OCI-LY7 (cell line): Measurements from ENCODE around the gene CEP63. TPM values are rescaled to one million over a fixed set of nuclear protein-coding genes. Genes with fewer than 3 reads are reported as not detected.

Experiments used
- BruUV-seq: library from RNA; stranded (reverse); fragments of 400-500 nt; replicated peaks from 2 replicates; lab custom pipeline; 2021; lab: Mats Ljungman, UMichigan
- CTCF ChIA-PET: fragments of 300-600 bp; sonication (Branson Sonifier 250); formaldehyde crosslinking; loops from one replicate; lab custom pipeline; 2022; ENCODE audit warnings: antibody characterized with exemption; ENCODE audit not compliant: unreplicated experiment; lab: Charles Lee
- POLR2A ChIA-PET: fragments of 300-600 bp; sonication (Branson Sonifier 250); formaldehyde crosslinking; loops from one replicate; lab custom pipeline; 2022; ENCODE audit warnings: antibody characterized with exemption; lab: Charles Lee
- DNase-seq: peaks from one replicate; pipeline ENCODE4 v3.0.0-alpha.2; 2015; ENCODE audit warnings: low spot score
- H2AFZ ChIP-seq: fragments of 200-600 bp; sonication (generic), shearing (Covaris generic); 2 replicates; pipeline ENCODE4 v1.6.1; 2014; ENCODE audit warnings: mild to moderate bottlenecking, antibody characterized with exemption, low read length, moderate library complexity
- H3K27ac ChIP-seq: fragments of 200-600 bp; sonication (generic); 2 replicates; pipeline ENCODE4 v1.5.1; 2014; ENCODE audit warnings: mixed run types, low read depth, mild to moderate bottlenecking, moderate library complexity, low read length, inconsistent platforms; ENCODE audit not compliant: poor library complexity, severe bottlenecking
- H3K36me3 ChIP-seq: fragments of 200-600 bp; sonication (generic); 2 replicates; pipeline ENCODE4 v1.6.1; 2014; ENCODE audit warnings: mild to moderate bottlenecking, antibody characterized with exemption, low read length, moderate library complexity, mixed read lengths; ENCODE audit not compliant: insufficient read depth
- H3K4me1 ChIP-seq: fragments of 200-600 bp; sonication (generic); 2 replicates; pipeline ENCODE4 v1.5.1; 2014; ENCODE audit warnings: mild to moderate bottlenecking, low read length; ENCODE audit not compliant: insufficient read depth, poor library complexity, severe bottlenecking
- H3K4me2 ChIP-seq: fragments of 200-600 bp; sonication (generic); 2 replicates; pipeline ENCODE4 v1.6.1; 2014; ENCODE audit warnings: mild to moderate bottlenecking, low read length
- H3K4me3 ChIP-seq: fragments of 200-600 bp; sonication (generic); 2 replicates; pipeline ENCODE4 v1.5.1; 2014; ENCODE audit warnings: mild to moderate bottlenecking, low read depth, low read length; ENCODE audit not compliant: poor library complexity, severe bottlenecking
- H3K79me2 ChIP-seq: fragments of 200-600 bp; sonication (generic); 2 replicates; pipeline ENCODE4 v1.6.1; 2016; ENCODE audit warnings: low read depth, mild to moderate bottlenecking, low read length, moderate library complexity, mixed read lengths; ENCODE audit not compliant: insufficient read depth
- H3K9me2 ChIP-seq: fragments of 200-600 bp; sonication (generic); 2 replicates; pipeline ENCODE4 v1.6.1; 2016; ENCODE audit warnings: mild to moderate bottlenecking, low read length, mixed read lengths; ENCODE audit not compliant: insufficient read depth
- H3K9me3 ChIP-seq: fragments of 200-600 bp; sonication (generic); 2 replicates; pipeline ENCODE4 v1.6.1; 2014; ENCODE audit warnings: mild to moderate bottlenecking, mixed run types, low read length, mixed read lengths
- H4K20me1 ChIP-seq: fragments of 200-600 bp; sonication (generic); 2 replicates; pipeline ENCODE4 v1.6.1; 2014; ENCODE audit warnings: mild to moderate bottlenecking, antibody characterized with exemption, low read length, moderate library complexity, mixed read lengths; ENCODE audit not compliant: insufficient read depth
- EZH2phosphoT487 ChIP-seq: fragments of 200-600 bp; sonication (generic); IDR thresholded peaks from 2 replicates; pipeline ENCODE4 v1.6.1; 2018; ENCODE audit warnings: low read depth, borderline replicate concordance, mild to moderate bottlenecking, mixed run types, antibody characterized with exemption, low read length, moderate library complexity, mixed read lengths
- intact Hi-C: fragments of 100-400 bp; cut with micrococcal nuclease; formaldehyde crosslinking; loops from one replicate; pipeline ENCODE4 v1.10.0; 2022; ENCODE audit not compliant: unreplicated experiment
- total RNA-seq, 2 experiments: library from RNA; depleted of rRNA in 1 of 2; stranded (reverse); fragments of >200 nt in 1 of 2; shearing (Covaris generic) in 1 of 2; gene quantifications; 2 replicates each; pipeline ENCODE4 v1.2.3, GENCODE V29; 2014 to 2022
- TF ChIP-seq, protein P1 (sequence below): fragments of 200-600 bp; sonication (generic); conservative IDR thresholded peaks from 2 replicates; pipeline ENCODE4 v1.5.1; 2014; ENCODE audit warnings: mild to moderate bottlenecking, antibody characterized with exemption, low read length, moderate library complexity, mixed read lengths

The CEP63 gene
- total RNA-seq, 2 experiments from 2014 or later: 42.8 to 45.7 TPM

GRCh38 chr3:134516905-134517304 is 31.0 kb downstream of the CEP63 start:
- ChIA-PET POLR2A (interaction anchor here (0.8 kb wide), 1 partner anchor 8 kb away, joined by 3 read pairs; no protein-coding TSS in a partner anchor), CTCF (no interaction called here)
- Histone ChIP-seq H3K79me2 (no peaks in the 10 kb centered on the region), H3K4me2 (no peak overlapping the region), H3K36me3 (peaks cover 56% of the 10 kb centered on the region), H3K9me3 (0 out of 2 replicates have a peak, but pooled peaks cover 6% of the 10 kb centered on the region), H3K4me1 (no peaks in the 10 kb centered on the region), H3K4me3 (no peak overlapping the region), H3K9me2 (no peaks in the 10 kb centered on the region), H4K20me1 (no peaks in the 10 kb centered on the region), H2AFZ (no peak overlapping the region), H3K27ac (no peak overlapping the region)
- TF ChIP-seq EZH2phosphoT487: no peak
- TF ChIP-seq, protein P1, sequence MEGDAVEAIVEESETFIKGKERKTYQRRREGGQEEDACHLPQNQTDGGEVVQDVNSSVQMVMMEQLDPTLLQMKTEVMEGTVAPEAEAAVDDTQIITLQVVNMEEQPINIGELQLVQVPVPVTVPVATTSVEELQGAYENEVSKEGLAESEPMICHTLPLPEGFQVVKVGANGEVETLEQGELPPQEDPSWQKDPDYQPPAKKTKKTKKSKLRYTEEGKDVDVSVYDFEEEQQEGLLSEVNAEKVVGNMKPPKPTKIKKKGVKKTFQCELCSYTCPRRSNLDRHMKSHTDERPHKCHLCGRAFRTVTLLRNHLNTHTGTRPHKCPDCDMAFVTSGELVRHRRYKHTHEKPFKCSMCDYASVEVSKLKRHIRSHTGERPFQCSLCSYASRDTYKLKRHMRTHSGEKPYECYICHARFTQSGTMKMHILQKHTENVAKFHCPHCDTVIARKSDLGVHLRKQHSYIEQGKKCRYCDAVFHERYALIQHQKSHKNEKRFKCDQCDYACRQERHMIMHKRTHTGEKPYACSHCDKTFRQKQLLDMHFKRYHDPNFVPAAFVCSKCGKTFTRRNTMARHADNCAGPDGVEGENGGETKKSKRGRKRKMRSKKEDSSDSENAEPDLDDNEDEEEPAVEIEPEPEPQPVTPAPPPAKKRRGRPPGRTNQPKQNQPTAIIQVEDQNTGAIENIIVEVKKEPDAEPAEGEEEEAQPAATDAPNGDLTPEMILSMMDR: no peak
- intact Hi-C loops: no loop called here
- DNase-seq: no peak
- no TSS peak for BruUV-seq

GRCh38 chr3:134517791-134518190 is 31.9 kb downstream of the CEP63 start:
- no peak for TF ChIP-seq EZH2phosphoT487
- TF ChIP-seq, protein P1: no peak
- Histone ChIP-seq H3K27ac (no peak overlapping the region), H3K36me3 (peaks cover 54% of the 10 kb centered on the region), H3K4me2 (no peak overlapping the region), H3K4me1 (no peaks in the 10 kb centered on the region), H3K4me3 (no peak overlapping the region), H3K9me2 (no peaks in the 10 kb centered on the region), H3K9me3 (peaks cover 10% of the 10 kb centered on the region), H4K20me1 (no peaks in the 10 kb centered on the region), H2AFZ (no peak overlapping the region), H3K79me2 (no peaks in the 10 kb centered on the region)
- DNase-seq: no peak
- ChIA-PET POLR2A (interaction anchor here (0.8 kb wide), 1 partner anchor 7 kb away, joined by 3 read pairs; no protein-coding TSS in a partner anchor), CTCF (no interaction called here)
- intact Hi-C loops: no loop called here
- no TSS peak for BruUV-seq

- Histone ChIP-seq H3K9me3 (peaks cover 25% of the 10 kb centered on the region), H3K4me1 (no peaks in the 10 kb centered on the region), H3K79me2 (0 out of 2 replicates have a peak, but pooled peaks cover 3% of the 10 kb centered on the region), H3K36me3 (peaks cover 33% of the 10 kb centered on the region), H4K20me1 (no peaks in the 10 kb centered on the region), H3K9me2 (no peaks in the 10 kb centered on the region), H3K27ac (no peak overlapping the region), H3K4me2 (no peak overlapping the region), H2AFZ (no peak overlapping the region), H3K4me3 (no peak overlapping the region)
- no peak for TF ChIP-seq EZH2phosphoT487
- TF ChIP-seq, protein P1: no peak
- POLR2A ChIA-PET: no interaction called here
- BruUV-seq: no TSS peak
- no peak for DNase-seq
- CTCF ChIA-PET: no interaction called here
- intact Hi-C loops: no loop called here
Measured at GRCh38 chr3:134522541-134522940, 36.7 kb downstream of the CEP63 start.
